ENCODE data around the gene HOXA9. TPM values are rescaled to one million over a fixed set of nuclear protein-coding genes. Genes with fewer than 3 reads are reported as not detected.

Gene HOXA9
- total and polyA plus RNA-seq, 2 of the 8 experiments (the other 6 are each of a cell fraction or from before 2014, with no cell fraction given): not detected

- Histone ChIP-seq H2BK15ac (ENCODE audit: low read length) (no peak within 1 kb of the TSS), H4K91ac (replicated peaks; ENCODE audit: insufficient read length, low read length) (no peak within 1 kb of the TSS), H3K27me3 (replicated peaks in 1 of 4; ENCODE audit: control insufficient read depth in 3 of 4, extremely low read depth in 1 of 4, insufficient read depth in 3 of 4, low read length in 3 of 4) (peaks cover 98 to 100% (median 100%) of the 10 kb centered on the region in 4 experiments), H3K4me2 (ENCODE audit: insufficient read depth in 1 of 2, low read depth in 2 of 2, low read length in 2 of 2) (peak within 1 kb of the TSS; percentile 40 to 59), H3K9ac (replicated peaks in 1 of 4; ENCODE audit: extremely low read depth in 1 of 4, low read depth in 3 of 4, low read length in 3 of 4) (no peak within 1 kb of the TSS), H3K18ac (ENCODE audit: extremely low read depth, low read length) (no peak within 1 kb of the TSS), H3K14ac (ENCODE audit: insufficient read length) (no peak within 1 kb of the TSS), H2BK12ac (ENCODE audit: low read depth, low read length) (no peak within 1 kb of the TSS), H2BK20ac (ENCODE audit: low read length) (no peak within 1 kb of the TSS), H4K20me1 (replicated peaks in 1 of 2; ENCODE audit: control insufficient read depth in 1 of 2, insufficient read depth in 2 of 2, low read length in 2 of 2) (peaks cover 24 to 48% of the 10 kb centered on the region in 2 experiments), H2BK5ac (ENCODE audit: low read depth, low read length) (no peak within 1 kb of the TSS), H3K23me2 (ENCODE audit: low read depth, low read length) (peaks cover 2% of the 10 kb centered on the region; the same call in 1 of the 2 replicates), H3K79me2 (ENCODE audit: control insufficient read depth in 1 of 2, insufficient read depth in 2 of 2, low read length in 2 of 2) (no peaks in the 10 kb centered on the region), H3K27ac (ENCODE audit: low read depth, low read length) (no peak within 1 kb of the TSS), H4K5ac (ENCODE audit: insufficient read length, low read depth, low read length) (no peak within 1 kb of the TSS), H2BK120ac (replicated peaks; ENCODE audit: low read depth, low read length) (no peak within 1 kb of the TSS), H3K4me1 (replicated peaks in 1 of 4; ENCODE audit: control insufficient read depth in 3 of 4, insufficient read depth in 4 of 4, low read length in 3 of 4) (peaks cover 0 to 2% (median 0%) of the 10 kb centered on the region in 4 experiments; a peak in 3 of 7 replicates), H3K36me3 (ENCODE audit: control insufficient read depth in 2 of 4, insufficient read depth in 4 of 4, low read length in 3 of 4) (peaks cover 0 to 24% (median 0%) of the 10 kb centered on the region in 4 experiments; a peak in 1 of 8 replicates), H4K8ac (ENCODE audit: extremely low read depth, insufficient read depth, low read length) (0 out of 2 replicates have a peak within 1 kb of the TSS, but pooled peaks have one; percentile 45), H2AK5ac (ENCODE audit: low read depth, low read length) (peak within 1 kb of the TSS; percentile 60; the same call in 1 of the 2 replicates), H2AFZ (ENCODE audit: low read length) (no peak within 1 kb of the TSS), H3K23ac (ENCODE audit: insufficient read length) (no peak within 1 kb of the TSS), H3K9me3 (ENCODE audit: insufficient read depth in 2 of 2, low read depth in 1 of 2, low read length in 1 of 2) (peaks cover 0 to 10% of the 10 kb centered on the region in 2 experiments; a peak in 1 of 4 replicates), H3K79me1 (ENCODE audit: low read depth, low read length) (no peaks in the 10 kb centered on the region), H3K56ac (replicated peaks; ENCODE audit: insufficient read length, low read depth, low read length) (no peak within 1 kb of the TSS), H3K4ac (replicated peaks; ENCODE audit: insufficient read length, low read depth, low read length) (no peak within 1 kb of the TSS), H3K4me3 (ENCODE audit: extremely low read depth in 1 of 4, insufficient read depth in 2 of 4, low read depth in 3 of 4, low read length in 4 of 4) (peak within 1 kb of the TSS; percentile 11 to 54 (median 26); a peak in 5 of 8 replicates)
- FAIRE-seq (no peak), DNase-seq (ENCODE audit: low read depth in 1 of 2, low spot score in 2 of 2) (peak in 1 of 2 experiments; percentile 66)
- 10% methylated on average over 23 of the region's 33 CpGs; no CpG with 5 or more reads in 1 of the 2 experiments for WGBS, 2 experiments (ENCODE audit: extremely low coverage in 1 of 2, insufficient coverage in 1 of 2, insufficient read length in 1 of 2, insufficient replicate concordance in 2 of 2, low coverage in 1 of 2, low lambda C conversion rate in 2 of 2, missing lambda C conversion rate in 1 of 2)
- POLR2A ChIA-PET (ENCODE audit: partially characterized antibody): interaction anchor here (1.0 kb wide), 1 partner anchor 10 kb away, joined by 4 read pairs; no protein-coding TSS in a partner anchor
- CTCF ChIA-PET (ENCODE audit: partially characterized antibody): interaction anchor here (0.7 to 2.0 kb wide), 11 partner anchors 8 to 53 kb away, joined by 3 to 16 read pairs (median 5); partner anchors contain the start of gene HOXA5
- TF ChIP-seq SAP30 (IDR thresholded peaks at IDR 0.05; ENCODE audit: insufficient read depth, insufficient replicate concordance, low read length): no peak
- no peak for TF ChIP-seq BACH1 (IDR thresholded peaks at IDR 0.05; ENCODE audit: low read length)
- no peak for TF ChIP-seq SIN3A (conservative IDR thresholded peaks at IDR 0.05 in 1 of 2, IDR thresholded peaks at IDR 0.05 in 1 of 2; ENCODE audit: low read depth in 1 of 2, low read length in 2 of 2)
- TF ChIP-seq SIX5 (IDR thresholded peaks at IDR 0.05; ENCODE audit: low read depth, low read length): no peak
- TF ChIP-seq KDM4A (IDR thresholded peaks at IDR 0.05; ENCODE audit: low read depth, low read length, severe bottlenecking): peak; percentile 85
- peak; percentile 99 for TF ChIP-seq USF2 (IDR thresholded peaks at IDR 0.05; ENCODE audit: low read length)
- no peak for TF ChIP-seq YY1 (IDR thresholded peaks at IDR 0.05; ENCODE audit: low read depth, low read length)
- peak; percentile 99 for TF ChIP-seq ATF3 (IDR thresholded peaks at IDR 0.05; ENCODE audit: insufficient read depth, low read depth, low read length)
- no peak for TF ChIP-seq TCF12 (IDR thresholded peaks at IDR 0.05; ENCODE audit: low read depth, low read length)
- no peak for TF ChIP-seq EP300 (IDR thresholded peaks at IDR 0.05; ENCODE audit: borderline replicate concordance in 1 of 2, low read depth in 2 of 2, low read length in 2 of 2)
These were observed 8.8 kb downstream of the HOXA9 start, which contains the start of gene HOXA7 for GRCh38 chr7:27156508-27156898. Gene HOXA7 (minus strand): TSS chr7:27156675. CDS start chr7:27156545, 130 bp downstream.

All from H1 (cell line).